T1000 (cell line): ENCODE data around the gene CENPT.

Experiments used
- DNase-seq: peaks from one replicate; lab custom pipeline; 2025; ENCODE audit warnings: mixed read lengths; lab: John Stamatoyannopoulos, UW

Gene CENPT

DNA sequence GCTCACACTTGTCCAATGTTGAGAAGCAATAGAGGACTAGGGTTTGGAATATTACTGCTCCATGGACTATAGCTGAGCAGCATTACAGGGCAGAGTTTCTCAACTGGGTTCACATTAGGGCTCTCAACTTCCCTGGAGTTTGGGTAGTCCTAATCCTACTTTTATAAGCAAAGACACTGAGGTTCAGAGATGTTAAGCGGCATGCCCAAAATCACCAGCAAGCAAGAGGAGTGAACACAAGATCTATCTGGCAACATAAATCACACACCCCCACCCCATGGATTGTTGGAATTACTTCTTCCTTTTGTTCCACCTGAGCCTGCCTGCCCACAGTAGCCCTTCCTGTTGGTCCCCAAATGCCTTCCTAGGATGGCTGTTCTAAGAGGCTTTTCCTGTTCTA lies 35.6 kb downstream of the CENPT start:
- no peak for DNase-seq

DNA sequence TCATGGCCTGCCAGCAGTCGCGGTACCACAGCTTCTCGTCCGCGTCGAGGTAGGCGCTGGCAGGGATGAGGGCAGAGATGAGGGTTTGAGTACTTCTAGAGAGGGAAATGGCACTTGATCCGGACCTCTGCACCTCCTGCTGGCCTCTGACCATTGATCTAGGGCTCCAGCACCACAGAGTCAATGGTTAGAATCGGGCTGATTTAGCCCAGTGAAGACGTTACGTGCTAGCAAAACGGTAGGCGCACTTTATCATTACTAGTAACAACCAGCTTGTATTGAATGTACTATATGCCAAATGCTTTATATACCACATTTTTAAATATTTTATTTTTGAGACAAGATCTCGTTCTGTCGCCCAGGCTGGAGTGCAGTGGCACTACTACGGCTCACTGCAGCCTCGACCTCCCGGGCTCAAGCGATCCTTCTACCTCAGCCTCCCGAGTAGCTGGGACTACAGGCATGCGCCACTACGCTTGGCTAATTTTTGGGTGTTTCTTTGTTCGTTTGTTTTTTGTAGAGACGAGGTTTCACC lies 40.3 kb downstream of the CENPT start:
- no peak for DNase-seq

DNA sequence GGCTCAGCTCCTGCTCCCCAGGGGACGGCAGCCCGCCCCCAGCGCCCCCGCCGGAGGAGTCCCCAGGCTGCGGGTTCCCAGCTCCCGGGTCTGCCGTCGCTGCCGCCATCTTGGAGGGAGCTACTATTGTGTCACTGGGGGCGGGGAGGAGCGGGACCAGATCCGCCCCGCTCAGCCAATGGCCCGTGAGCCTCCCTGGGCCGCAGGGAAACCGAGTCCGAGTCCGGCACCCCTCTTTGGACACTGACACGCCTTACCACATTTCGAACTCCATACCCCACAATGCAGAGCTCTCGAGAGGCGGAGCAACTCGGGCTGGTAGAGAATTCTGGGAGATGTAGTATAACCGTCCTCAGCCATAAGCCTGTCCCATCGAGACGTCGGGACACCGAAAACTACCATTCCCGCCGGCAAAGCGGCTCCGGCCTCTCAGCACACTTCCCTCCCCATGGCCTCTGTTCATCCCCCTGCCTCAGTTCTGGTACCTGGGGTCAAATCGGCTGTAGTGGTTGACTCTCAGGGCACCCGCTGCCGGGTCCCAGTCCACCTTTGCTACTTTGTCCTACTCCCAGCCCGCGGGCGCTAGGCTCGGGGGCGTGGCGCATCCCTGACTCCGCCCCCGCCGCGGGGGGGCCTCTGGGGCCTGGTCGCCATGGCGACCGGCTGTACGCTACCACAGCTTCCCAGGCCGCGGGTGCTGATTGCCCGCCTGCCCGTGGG lies 40.9 kb downstream of the CENPT start, which contains the start of the genes RANBP10 and TSNAXIP1:
Gene RANBP10 (minus strand): TSS at position 133 of the 720 bp plus-strand sequence. CDS start 24 bp downstream, at position 109.
Gene TSNAXIP1 (plus strand): TSS at position 462 of the 720 bp plus-strand sequence. CDS start 261 bp downstream, outside the sequence.
- DNase-seq = peak; percentile 95

DNA sequence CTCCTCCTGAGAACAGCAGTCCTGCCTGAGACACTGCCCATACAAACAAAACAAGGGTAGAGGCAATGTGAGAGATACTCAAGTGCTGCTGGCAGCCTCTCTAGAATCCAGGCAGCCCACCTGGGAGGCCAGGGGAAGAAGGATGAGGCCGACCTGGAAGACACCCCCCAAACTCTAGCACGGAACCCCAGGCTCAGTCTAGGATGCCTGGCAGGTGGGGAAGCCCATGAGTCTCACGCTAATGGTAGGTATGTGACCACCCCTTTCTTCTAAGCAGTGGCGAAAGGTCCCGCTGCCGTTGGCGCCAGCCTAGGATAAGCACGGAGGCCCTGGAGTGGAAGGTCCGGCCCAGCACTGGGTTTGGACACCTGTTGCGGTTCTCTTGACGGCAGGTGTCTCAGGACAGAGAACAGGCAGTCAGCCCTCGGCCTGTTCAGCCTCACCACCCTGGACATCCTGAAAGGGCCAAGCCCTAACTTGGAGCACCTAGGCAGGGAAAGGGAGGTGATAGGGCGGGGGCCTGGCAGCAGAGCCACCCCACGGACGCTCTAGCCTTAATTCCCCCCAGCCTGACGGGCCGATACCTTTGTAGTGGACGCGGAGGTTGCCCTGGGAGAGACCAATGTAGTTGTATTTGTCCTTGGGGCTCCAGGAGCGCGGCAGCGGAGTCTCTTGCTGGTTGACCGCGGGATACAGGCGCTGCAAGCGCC lies 41.6 kb downstream of the CENPT start:
- DNase-seq = no peak

DNA sequence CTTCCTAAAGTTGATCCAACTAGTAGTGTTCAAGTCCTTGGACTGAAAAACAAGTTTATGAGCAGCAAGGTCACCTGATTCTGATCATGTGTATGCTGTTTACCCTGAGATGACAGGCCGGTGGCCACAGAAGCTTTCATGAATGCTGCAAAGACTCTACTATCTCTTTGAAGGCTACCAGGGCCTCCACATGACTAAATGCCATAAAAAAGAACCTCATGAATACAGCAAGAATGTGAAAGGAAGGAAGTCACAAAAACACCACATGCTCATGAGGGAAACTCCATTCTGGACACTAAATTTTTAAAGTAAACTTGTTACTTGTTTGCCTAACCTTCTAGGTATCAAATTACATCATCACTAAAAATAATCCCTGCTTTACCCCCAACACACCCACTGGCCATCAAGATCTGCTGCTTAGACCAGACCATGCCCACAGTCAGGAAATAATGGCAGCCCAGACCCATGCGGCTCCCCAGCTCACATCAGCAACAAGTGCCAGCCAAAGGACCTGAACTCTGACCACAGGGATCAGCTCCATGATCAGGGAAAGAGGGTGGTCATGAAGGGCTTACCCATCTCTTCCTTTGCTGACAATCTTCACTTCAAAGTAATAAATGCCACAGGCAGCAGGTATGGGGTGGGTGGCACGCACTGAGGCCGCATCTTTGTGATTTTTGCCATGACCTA lies 42.5 kb downstream of the CENPT start:
- no peak for DNase-seq

DNA sequence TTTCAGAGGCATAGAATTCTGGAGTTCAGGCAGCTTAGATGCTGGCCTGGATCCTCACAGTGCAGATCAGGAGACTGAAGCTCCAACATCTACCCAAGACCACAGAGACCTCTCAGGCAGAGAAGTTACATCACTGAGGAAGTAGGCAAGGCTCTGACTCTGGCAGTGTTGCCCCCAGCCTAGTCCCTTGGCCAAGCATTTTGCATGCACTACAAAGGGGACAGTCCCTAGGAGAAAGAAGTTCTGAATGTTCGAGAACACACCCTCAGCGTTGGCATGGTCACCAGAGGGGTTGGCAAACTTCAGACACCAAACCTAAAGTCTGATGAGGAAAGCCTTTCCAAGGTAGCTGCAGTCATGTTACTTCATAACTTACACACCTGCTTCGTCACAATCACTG lies 43.6 kb downstream of the CENPT start:
- no peak for DNase-seq

DNA sequence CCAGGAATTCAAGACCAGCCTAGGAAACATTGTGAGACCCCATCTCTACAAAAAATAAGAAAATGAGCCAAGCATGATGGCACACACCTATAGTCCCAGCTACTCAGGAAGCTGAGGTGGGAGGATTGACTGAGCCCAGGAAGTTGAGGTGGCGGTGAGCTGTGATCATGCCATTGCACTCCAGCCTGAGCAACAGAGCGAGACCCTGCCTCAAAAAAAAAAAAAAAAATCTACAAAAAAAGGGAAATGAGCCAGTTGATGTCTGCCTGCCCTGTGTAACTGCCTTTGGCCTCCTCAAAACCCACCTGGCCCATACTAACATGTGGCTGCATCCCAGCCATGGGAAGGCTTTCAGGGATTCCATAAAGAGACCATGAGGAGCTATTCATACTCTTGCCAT lies 45.6 kb downstream of the CENPT start:
- no peak for DNase-seq

DNA sequence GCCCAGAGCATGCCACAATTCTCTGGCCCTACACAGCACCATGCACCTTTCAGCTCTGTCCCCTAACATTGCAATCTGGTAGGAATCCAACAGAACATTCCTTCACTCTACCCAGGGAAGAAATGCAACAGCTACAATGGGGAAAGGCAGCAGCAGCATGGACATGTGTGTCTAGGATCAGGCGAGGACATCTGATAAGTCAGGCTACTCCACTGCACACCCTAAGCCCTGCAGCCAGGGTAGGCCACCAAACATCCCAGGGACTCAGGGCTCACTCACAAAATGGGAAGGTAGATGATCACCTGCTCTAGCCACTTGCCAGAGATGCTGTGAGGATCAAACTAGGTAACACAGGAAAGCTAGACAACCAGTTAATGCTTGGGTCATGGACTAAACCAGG lies 46.3 kb downstream of the CENPT start:
- no peak for DNase-seq

DNA sequence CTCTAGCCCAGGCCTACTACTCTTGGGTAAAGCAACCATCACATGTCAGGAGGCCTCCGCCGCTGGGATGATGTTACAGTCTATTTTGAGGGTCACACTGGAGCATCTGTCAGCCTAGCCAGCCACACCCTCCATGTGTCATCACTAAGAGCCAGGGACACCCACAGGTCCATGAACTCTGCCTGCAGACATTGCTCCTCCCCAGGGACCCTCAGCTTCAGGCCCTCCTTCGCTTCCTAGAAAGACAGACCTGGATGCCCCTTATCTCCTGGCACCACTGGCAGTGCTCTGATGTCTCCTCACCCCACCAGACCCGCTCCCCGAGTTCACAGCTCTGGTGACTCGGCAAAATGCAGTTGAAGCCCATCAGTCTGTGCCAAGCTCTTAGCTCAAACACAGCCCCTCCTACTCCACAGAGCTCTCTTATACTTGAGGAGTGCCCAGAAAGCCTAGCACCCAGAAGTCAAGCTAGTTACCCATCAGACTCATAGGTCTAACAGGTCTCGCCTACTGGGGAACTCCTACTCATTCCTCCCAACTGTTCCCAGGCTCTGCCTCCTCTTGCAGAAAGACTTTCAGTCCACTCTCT lies 47.1 kb downstream of the CENPT start:
- no peak for DNase-seq

DNA sequence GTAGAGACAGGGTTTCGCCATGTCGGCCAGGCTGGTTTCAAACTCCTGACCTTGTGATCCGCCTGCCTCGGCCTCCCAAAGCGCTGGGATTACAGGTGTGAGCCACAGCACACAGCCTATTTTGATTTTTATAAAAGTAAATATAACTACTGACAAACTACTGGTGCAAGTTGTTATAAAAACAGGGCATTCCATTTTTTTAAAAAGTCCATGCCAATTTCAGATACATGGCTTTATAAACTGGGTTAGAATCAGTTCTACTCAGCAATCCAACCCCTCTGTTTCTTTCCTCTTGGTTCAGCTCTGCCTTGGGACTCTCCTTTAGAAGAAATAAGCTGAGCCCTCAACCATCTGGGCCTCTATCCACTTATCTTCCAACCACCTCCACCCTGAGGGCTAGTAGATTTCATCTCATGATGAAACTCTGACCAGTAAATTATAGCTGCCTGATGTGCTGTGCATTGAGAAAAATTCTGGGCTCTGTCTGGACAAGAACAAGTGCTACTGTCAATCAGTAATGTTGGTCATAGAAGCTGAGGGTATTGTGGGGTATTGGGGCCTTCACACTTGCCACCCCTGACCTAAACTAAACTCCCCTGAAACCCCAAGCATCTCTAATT lies 51.3 kb downstream of the CENPT start:
- no peak for DNase-seq

DNA sequence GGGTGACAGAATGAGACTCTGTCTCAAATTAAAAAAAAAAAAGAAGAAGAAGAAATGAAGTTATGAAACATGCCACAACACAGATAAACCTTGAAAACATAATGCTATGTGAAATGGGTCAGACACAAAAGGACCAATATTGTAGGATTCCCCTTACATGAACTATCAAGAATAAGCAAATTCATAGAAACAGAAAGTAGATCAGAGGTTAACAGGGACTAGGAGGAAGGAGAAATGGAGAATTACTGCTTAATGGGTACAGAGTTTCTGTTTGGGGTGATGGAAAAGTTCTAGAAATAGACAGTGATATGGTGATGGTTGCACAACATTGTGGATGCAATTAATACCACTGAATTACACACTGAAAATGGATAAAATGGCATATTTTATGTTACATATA lies 57.4 kb downstream of the CENPT start:
- no peak for DNase-seq

DNA sequence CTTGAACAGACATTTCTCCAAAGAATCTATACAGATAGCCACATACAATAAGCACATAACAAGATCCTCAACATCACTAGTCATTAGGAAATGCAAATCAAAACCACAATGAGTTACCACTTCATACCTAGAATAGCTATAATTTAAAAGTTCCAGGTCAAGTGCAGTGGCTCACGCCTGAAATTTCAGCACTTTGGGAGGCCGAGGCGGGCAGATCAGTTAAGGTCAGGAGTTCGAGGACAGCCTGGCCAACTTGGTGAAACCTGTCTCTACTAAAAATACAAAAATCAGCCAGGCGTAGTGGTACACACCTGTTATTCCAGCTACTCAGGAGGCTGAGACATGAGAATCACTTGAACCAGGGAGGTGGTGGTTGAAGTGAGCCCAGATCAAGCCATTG lies 61.0 kb downstream of the CENPT start:
- DNase-seq = no peak

DNA sequence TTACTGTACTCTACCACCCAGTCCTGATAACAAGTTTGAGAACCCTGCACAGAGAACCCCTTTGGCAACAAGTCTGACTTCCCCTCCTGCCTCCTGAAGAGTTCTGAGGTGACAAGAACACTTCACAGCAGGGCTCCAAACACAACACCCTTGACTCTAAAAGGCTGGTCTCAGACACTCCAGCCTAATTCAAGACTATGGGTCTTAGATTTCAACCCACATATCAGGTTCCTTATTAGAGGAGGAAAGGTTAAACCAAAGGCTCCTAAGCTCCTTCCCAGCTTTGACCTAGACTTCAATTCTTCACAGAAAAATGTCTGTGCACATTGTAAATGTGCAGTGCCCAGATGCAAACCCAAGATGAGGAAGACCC lies 64.2 kb downstream of the CENPT start:
- no peak for DNase-seq

DNA sequence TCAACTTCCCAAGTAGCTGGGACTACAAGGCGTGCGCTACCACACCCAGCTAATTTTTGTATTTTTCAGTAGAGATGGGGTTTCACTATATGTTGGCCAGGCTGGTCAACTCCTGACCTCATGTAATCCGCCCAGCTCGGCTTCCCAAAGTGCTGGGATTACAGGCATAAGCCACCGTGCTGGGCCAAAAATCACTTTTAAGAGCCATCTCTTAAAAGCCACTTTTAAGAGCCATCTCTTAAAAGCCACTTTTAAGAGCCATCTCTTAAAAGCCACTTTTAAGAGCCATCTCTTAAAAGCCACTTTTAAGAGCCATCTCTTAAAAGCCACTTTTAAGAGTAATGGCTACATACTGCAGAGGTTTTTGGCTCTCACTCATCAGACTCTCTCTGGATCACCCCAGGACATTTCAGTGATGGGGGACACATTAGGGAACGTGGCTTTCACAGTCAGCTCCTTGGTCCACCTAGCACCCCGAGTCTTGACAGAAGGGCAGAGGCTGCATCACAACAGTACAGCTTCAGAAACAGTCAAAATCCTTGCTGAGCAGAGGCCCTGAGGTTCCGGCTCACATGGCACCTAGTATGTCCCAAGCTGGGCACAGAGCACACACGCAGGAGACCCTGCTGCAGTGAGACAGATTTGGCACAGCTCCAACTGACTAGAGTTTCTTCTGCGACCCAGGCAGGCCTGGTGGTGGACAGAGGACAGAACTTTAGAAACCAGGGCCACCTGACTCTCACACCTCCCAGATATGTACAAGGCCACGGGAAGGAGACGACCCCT lies 64.7 kb downstream of the CENPT start:
- no peak for DNase-seq

DNA sequence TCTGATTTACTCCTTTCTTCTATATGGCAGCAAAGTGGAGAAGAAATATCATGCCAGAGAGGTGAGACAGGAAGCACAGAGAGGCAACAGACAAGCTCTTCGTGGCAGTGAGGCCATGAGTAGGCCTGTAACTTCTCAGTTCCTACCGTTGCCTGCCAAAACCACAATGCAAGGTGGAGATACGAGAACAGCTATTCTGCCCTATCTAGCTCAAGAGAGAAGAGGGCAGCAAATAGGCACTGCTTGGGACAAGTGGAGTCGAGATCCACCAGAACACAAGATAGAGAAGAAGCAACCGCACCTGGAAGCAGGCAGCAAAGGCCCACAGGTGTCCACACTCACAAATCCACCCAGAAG lies 66.0 kb downstream of the CENPT start:
- no peak for DNase-seq

DNA sequence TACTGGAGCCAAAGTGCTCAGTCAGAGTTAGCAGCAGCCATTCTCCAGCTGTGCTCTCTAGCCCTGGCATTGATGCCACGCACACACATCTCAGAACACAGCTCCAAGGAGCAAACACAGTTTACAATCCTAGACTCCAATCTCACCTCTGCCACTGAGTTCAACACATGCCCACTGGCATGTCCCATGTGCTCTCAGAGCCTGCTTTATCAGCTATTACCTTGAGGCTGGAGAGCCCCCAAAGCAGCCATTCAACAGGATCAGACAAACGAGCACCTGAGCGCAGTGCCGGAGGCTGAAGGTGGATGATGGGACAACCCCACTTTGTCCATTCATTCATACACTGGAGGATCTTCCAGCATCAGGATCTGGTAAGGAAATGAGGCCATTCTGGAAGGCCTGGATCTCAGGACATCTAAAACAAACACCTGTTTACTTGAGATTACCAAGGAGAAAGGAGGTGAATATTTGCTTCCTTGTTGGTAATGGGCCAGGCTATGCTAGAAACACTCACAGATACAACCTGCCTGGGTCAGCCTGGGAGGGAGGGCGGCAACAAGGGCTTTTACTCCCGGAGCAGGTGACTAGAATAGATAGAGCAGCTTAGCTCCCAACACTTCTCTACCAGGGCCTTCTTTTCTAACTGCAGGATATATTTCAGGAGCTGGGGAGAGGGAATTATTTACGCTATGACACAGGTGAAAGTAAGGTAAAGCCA lies 66.5 kb downstream of the CENPT start:
- no peak for DNase-seq

DNA sequence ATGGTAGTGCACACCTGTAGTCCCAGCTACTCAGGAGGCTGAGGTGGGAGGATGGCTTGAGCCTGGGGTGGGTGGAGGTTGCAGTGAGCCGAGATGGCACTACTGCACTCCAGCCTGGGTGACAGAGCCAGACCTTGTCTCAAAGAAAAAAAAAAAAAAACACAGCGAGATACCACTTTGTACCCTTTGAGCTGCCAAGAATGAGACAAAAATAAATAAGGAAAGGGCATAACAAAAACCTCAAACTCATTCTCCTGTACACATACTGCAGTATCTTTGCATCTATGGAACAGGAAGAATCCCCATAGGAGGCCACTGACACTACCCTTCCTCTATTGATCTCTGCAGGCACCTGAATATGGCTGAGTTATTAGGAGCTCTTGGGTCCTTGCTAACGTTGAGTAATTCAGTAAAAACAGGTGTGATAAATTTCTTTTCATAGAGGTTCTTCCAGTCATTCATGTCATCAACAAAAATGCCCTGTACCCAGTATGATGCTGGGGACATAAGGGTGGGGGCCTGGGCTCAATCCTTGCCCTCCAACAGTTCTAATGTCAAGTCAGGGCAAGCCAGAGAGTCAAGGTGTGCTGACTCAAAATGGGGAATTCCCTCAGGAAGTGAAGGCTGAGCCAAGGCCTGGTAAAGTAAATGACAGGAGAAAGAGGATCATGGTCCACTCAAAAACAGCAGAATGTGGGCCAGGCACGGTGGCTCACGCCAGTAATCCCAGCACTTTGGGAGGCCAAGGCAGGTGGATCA lies 68.1 kb downstream of the CENPT start:
- no peak for DNase-seq
